Pons (tissue), 1 donor: ENCODE data around the gene ASIC1.
A peak's percentile ranks its signal among the peaks of the same experiment; 100 is the strongest.
"Not testable (repeated sequence)": the region's sequence is repeated elsewhere in the genome, so short reads cannot be mapped to it uniquely, and the experiment has no call there.

Source experiments
- DNase-seq: peaks from one replicate; pipeline ENCODE4 v3.0.0-alpha.2; 2016; ENCODE audit warnings: low spot score

Gene ASIC1

DNA sequence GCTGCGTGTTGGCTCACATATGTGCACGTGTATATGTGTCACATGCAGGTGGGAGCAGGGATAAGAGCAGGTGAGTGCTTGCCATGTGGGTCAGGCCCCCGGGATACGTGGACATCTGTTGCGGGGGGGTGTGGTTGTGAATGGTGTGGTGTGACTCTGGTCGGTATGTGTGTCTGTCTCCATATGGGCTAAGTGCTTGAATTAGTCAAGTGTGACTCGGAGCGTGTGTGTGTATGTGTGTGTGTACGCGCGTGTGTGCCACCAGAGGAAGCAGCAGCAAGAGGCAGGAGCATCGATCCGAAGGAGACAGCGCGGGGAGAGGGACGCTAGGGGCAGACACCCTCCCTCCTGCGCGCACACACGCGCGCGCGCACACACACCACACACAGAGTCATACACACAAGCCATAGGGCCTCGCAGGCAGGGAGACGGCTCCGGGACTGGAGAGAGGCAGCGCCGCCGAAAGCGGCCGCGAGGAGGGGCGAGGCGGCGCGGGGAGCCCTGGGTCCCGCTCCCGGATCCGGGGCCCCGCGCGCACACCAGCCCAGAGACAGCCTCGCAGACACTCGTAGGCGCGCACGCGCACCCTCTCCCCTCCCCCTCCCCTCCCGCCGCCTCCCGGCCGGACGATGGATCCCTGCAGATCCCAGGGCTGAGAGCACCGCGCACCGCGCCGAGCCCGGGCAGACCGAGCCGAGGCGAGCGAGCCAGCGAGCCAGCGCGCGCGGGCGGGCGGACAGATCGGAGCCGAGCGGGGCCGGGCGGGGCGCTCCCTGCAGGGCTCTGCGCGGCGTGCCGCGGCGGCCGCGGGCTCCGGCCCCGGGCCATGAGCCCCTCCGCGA is at the start of gene ASIC1:
TSS of gene ASIC1 (plus strand) at position 597 of the 842 bp plus-strand sequence. CDS start 1,171 bp downstream, outside the sequence.
- peak; percentile 48 for DNase-seq

DNA sequence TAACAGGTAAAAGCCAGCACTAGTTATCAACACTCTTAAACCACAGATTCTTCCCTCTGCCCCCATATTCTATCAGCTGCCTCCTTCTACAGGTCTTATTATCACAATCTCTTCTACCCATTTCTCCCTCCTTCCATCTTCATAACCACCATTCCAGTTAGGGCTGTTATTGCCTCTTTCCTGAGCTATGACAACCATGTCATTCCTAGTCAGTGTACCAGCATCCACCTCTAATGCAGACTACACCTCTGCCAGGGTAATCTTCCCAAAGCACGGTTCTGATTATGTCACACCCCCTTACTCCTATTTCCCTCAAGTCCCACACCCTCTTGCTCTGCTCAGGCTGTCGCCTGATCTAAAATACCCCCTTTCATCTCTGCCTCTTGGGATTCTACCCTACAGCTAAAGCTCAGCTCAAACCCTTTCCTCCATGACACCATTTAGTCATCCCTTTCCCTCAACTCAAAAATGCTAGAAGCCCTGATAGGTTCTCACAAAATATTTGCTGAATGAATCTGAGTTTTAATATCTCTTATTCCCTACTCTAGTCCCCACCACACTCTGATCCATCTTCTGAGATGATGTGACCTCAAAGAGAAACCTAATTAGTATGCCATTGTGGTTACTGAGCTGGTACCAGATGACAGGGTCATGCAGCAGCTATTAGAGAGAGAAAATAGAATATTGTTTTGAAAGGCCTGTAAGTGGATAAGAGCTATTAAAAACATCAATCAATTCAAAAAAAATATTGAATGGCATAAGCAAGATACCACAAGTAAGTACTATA is 43.8 kb upstream of the ASIC1 start:
- peak; percentile 70 for DNase-seq

- no peak for DNase-seq
These were observed 43.1 kb upstream of the ASIC1 start for GRCh38 chr12:50014342-50014741.

DNA sequence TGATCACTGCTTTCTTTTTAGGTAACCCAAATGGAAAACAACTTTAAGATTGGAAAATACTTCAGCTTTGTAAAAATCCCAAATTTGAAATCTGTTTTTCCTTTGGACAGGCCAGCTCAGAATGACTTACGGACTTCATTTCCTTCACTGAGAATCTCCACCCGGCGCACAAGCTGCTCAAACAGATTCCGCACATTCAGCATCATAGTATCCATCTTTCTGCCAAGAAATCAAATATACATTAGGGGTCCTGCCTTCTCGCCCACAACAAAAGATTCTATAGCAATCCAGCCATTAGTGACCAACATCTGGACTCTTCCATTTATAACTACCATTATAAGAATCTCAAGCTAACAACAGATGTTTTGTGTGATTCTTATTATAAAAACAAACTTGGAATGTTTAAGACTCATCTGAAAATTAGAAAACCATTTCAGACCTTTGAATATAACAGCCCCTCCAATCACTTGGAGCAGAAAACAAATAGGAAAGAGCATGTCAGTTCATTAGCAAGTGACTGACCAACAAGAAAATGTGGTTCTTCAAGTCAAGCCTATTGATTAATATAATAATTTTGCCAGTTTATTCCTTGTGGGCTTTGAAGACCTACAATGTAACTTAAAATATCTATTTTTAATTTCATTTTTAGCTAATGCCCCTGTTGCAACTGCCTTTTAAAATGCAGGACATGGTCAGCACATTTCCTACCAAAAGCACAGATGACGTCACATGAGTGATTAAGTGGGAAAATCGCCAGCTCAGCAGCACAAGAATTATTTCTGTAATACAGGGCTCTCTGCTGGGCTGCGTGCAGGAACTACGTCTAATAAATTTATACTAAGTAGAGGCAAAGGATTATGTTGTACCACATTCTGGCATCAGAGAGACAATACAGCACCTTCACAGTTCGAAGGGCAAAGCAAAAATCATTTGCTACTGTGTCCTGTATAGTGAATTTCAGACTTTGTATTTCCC is 40.6 kb upstream of the ASIC1 start:
- peak; percentile 80 for DNase-seq

- no peak for DNase-seq
These were observed 39.8 kb upstream of the ASIC1 start for GRCh38 chr12:50017641-50018040.

DNA sequence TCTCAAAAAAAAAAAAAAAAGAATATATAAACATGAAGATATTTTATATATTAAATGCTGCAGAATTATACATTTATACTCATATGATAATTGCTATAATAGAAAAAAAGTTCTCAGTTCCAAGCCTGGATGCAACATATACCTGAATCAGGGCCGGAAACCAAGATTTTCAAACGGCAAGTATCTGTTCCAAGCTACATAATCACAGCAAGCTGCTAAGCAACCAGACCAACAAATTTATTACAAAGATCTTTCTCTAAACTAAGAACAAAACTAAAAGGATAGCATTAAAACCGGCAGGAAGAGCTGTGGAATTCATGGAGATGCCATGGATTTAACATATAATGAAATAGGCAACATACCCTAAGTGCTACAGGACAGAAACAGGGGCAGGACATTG is 39.2 kb upstream of the ASIC1 start:
- DNase-seq, result no peak

- DNase-seq, result no peak
These were observed 38.4 kb upstream of the ASIC1 start for GRCh38 chr12:50018968-50019367.

DNA sequence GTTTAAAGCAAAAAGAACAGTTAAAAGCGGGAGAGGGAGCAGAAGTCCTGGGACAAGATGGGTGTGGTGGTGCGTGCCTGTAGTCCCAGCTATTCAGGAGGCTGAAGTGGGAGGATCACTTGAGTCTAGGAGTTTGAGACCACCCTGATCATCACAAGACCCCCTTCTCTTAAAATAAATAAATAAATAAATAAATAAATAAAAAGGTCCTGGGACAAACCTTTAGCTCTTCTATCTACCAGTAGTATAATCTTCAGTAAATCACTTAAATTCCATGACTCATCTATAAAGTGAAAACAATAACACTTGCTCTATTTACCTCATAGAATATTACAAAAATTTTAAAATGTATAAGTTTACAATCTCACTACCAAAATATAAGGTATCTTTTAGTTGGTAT is 37.9 kb upstream of the ASIC1 start:
- no peak for DNase-seq

DNA sequence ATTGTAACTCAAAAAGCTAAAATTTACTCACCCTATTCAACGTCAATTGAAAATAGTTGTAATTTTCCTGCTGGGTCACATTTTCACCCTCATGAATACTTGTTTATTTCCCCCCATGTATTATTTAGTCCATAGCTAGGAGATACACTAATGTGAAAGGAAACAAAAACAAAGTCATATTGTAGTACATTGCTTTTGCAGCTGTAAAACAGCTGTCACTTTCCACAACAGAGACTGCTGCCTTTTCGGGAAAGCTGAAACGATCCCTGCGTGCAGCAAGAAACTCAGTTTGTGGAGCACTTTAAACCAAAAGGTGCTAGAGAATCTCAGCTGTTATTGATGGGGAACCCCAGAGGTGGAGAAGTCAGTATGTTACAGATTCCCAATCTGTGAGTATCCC is 36.4 kb upstream of the ASIC1 start:
- no peak for DNase-seq

DNA sequence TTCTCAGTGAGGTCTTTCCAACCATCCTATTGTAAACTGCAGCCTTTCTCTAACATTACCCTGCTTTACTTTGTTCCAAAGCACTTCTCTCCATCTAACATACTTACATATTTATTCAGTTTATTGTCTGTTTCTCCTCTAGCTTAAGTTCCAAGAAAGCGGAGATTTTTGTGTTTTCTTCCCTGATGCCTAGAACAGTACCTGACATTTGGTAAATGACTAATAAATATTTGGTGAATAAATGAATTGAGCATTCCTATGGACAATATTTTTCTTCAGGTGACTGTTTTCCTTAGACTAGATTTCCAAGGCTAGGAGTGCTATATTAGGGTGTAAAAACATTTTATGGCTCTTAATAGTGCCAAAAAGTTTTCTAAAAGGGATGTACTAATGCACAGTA is 34.5 kb upstream of the ASIC1 start:
- no peak for DNase-seq

DNA sequence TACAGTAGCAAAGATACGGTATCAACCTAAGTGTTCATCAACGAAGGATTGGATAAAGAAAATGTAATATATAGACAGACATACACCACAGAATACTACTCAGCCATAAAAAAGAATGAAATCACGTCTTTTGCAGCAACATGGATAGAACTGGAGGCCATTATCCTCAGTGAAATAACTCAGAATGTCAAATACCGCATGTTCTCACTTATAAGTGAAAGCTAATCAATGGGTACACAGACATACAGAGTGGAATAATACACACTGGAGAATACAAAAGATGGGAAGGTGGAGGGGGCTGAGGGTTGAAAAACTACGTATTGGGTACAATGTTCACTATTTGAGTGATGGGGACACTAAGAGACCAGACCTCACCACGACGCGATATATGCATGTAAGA is 33.2 kb upstream of the ASIC1 start:
- no peak for DNase-seq

GRCh38 chr12:50024805-50025186 is 32.6 kb upstream of the ASIC1 start:
- no peak for DNase-seq

GRCh38 chr12:50025187-50026059 is 32.0 kb upstream of the ASIC1 start, which contains the start of gene RACGAP1:
Gene RACGAP1, minus strand, starts transcription at chr12:50025494. Its CDS starts 8,779 bp downstream, at chr12:50016715.
- DNase-seq, result peak; percentile 98

DNA sequence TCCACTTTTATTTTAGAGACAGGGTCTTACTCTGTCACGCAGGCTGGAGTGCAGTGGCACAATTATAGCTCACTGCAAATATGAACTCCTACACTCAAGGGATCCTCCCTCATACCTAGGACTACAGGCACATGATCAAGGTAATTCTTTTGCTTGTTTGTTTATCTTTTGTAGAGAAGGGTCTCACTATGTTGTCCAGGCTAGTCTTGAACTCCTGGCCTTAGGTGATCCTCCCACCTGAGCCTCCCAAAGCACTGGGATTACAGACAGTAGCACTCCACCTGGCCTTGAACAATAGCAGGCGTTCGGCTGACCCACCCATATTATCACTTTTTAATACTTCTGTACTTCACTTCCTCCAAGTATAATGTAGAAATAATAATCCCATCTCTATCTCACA is 30.7 kb upstream of the ASIC1 start:
- DNase-seq, result no peak

DNA sequence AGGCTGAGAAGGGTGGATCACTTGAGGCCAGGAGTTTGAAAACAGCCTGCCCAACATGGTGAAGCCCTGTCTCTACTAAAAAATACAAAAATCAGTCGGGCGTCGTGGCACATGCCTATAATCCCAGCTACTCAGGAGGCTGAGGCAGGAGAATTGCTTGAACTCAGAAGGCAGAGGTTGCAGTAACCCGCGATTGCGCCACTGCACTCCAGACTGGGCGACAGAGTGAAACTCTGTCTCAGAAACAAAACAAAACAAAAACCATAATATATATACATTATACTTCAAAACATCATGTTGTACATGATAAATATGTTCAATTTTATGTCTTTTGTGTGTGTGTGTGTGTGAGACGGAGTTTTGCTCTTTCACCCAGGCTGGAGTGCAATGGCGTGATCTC is 26.9 kb upstream of the ASIC1 start:
- not testable (repeated sequence) for DNase-seq

GRCh38 chr12:50032515-50032853 is 24.9 kb upstream of the ASIC1 start:
- no peak for DNase-seq

DNA sequence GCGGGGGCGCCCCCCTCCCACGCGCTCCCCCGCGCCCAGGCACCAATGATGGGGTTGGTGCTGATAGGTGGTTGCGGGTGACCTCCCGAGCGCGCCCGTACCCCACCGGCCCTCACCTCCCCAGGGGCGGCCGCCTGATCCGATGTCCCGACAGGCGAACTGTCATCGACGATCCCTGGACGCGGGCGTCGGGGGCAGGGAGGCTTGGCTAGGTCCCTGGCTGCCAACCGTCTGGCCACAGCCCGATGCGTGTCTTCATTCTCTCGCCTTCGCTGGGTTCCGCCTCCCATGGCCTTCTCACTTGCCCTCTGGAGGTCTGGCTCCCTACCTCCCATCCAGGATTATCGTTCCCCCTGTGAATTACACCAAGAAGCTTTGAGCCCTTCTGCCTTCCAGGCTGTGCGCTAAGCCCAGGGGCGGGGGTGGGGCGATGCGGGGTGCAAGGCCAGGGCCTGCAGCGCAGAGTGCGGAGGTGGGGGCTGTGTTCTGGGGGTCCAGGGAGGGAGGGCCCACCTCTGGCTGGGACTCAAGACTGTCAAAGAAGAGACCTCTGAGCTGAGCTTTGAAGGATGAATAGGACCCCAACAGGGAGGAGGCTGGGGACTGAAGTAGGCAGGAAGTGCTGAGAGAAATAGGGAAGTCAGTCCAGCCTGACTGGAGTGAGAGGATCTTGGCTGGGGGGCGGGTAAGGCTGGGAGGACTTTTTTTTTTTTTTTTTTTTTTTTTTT is 24.4 kb upstream of the ASIC1 start:
- no peak for DNase-seq

DNA sequence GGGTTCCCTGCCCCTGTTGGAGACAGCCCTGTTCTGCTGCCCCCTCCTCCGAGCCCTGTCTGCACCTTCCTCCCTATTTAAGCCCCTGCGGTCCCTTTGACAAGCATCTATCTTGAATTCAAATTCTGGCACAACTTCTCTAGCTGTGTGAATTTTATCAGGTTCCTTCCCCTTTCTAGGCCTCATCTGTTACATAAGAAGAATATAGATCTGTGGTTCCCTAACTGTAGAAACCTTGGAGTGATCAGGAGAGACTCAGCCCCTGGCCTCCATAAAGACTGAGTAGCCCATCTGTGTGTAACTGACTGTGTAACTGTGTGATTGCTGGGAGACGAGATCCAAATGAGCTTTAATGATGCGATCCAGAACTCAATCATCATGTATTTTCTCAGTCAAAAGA is 19.1 kb upstream of the ASIC1 start:
- no peak for DNase-seq

GRCh38 chr12:50039151-50039835 is 18.1 kb upstream of the ASIC1 start:
- DNase-seq, result peak; percentile 75

GRCh38 chr12:50040657-50041056 is 16.7 kb upstream of the ASIC1 start:
- DNase-seq, result no peak
